GM19452 (cell line): ENCODE measurements around the gene TSKU.
"Not testable (repeated sequence)": the region's sequence is repeated elsewhere in the genome, so short reads cannot be mapped to it uniquely, and the experiment has no call there.

Experiments
- ATAC-seq: cut with Tn5 transposase; IDR thresholded peaks from one replicate; pipeline ENCODE4 v1.9.1; 2021; ENCODE audit not compliant: unreplicated experiment

Gene TSKU

DNA sequence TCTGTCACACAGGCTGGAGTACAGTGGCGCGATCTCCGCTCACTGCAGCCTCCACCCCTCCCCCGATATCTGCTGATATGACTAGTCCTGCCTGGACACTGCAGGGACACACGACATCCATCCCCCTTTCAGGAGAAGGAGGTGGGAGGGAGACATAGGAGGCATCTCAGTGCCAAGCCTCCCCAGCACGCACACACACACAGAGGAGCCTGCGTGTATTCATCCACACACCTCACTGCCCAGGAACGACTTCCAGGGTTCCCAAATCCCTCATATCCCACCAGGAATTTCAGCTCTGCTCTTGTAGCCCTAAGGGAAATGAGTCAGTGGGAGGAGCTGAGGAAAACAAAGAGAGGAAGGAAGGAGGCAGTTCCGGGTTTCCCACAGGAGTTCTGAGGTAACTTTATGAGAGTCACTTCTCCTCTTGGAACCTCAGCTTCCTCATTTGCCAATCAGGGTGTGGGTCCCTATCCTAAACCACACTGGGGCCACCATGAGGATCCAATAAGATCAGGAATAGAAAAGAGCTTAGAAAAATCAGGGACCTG is 40.4 kb downstream of the TSKU start:
- ATAC-seq: no peak

DNA sequence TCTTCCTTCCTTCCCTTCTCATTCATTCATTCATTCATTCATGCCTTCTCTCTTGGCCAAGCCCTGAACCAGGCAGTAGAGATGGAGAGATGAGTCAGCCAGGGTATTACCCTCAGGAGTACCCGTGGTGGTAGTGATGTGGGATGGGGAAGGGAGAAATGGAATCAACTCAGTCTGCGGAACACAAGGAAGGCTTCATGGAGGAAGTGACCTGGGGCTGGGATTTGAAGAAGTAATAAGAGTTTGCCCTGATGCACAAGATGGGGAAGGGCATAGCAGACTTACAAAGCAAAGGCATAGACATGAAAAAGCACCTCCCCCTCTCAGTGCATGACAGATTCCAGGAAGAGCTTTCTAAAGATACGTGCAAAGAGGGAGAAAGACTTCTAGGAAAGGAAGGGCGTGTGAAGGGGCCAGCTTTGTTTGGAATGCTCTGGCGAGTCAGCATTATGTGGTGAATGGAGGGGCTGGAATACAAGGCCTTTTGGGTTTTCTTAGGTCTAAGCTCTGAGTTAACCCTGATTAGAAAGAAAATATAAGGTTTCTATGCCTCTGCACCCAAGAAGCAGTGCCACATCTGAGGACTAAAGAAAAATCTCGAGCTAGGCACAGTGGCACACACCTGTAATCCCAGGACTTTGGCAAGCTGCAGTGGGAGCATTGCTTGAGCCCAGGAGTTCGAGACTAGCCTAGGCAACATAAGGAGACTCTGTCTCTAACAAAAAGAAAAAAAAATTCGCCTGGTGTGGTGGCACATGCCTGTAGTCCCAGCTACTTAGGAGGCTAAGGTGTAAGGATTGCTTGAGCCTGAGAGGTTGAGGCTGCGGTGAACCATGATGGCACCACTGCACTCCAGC is 41.2 kb downstream of the TSKU start:
- no peak for ATAC-seq

DNA sequence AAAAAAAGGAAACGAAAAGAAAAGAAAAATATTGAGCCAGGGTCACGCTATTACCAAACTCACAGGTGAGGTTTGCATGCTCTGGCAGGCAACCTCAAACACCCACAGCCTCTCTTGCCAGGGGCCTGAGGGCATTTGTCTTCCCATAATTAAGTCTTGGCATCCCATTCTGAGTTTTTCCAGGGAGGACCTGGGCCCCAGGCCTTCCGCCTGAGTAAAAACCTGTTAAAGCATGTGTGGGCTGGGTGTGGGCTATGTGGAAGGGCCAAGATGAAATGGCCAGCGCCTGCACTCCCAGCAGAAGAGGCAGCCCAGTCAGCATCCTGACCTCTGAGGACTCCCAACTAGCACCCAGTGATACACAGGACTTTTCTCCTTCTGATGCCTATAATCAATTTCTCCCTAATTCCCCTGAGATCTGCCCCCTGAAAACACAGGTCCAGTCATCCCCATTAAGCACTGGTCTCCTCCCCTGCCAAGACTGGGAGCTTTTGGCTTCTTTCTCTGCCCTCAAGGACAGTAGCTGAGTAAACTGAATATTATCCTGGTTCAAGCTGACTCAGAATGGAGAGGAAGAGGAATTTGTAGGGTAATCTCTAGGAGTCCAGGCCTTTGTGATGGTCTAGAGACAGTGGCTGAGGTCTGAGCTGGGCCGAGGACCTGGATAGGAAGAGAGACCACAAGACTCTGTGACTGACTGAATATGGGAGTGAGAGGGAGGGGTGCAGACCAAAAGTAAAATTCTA is 42.0 kb downstream of the TSKU start:
- ATAC-seq: no peak

DNA sequence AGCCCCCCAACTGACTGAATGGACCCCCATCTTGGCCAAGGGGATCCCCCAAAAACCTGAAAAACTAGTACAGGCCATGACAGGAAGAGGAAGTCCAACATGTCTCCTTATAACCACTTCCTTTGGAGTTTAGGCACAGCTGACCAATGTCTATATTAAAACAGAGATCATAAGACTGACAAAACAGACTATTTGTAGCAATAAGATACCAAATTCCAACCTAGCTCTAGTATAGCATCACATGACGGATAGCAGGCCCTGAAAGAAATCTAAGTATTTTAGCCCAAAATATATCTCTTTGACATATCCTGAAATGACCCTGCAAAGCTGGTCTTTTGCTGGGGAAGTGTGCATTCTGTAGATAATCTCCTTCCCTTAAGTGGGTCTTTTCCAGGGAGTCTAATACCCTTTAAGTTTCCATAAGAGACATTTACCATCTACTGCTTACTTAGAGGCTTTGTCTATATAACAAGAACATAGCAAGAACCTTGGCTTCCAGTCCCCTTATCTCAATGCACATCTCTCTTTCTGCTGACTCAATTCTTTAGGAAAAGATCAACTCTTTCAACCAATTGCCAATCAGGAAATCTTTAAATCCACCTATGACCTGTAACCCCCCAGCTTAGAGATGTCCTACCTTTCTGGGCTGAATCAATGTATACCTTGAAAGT is 42.7 kb downstream of the TSKU start:
- ATAC-seq: no peak

DNA sequence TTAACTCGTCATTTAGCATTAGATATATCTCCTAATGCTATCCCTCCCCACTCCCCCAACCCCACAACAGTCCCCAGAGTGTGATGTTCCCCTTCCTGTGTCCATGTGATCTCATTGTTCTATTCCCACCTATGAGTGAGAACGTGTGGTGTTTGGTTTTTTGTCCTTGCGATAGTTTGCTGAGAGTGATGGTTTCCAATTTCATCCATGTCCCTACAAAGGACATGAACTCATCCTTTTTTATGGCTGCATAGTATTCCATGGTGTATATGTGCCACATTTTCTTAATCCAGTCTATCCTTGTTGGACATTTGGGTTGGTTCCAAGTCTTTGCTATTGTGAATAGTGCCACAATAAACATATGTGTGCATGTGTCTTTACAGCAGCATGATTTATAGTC is 43.4 kb downstream of the TSKU start:
- ATAC-seq: not testable (repeated sequence)

DNA sequence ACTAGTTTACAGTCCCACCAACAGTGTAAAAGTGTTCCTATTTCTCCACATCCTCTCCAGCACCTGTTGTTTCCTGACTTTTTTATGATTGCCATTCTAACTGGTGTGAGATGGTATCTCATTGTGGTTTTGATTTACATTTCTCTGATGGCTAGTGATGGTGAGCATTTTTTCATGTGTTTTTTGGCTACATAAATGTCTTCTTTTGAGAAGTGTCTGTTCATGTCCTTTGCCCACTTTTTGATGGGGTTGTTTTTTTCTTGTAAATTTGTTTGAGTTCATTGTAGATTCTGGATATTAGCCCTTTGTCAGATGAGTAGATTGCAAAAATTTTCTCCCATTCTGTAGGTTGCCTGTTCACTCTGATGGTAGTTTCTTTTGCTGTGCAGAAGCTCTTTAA is 43.8 kb downstream of the TSKU start:
- ATAC-seq: not testable (repeated sequence)

DNA sequence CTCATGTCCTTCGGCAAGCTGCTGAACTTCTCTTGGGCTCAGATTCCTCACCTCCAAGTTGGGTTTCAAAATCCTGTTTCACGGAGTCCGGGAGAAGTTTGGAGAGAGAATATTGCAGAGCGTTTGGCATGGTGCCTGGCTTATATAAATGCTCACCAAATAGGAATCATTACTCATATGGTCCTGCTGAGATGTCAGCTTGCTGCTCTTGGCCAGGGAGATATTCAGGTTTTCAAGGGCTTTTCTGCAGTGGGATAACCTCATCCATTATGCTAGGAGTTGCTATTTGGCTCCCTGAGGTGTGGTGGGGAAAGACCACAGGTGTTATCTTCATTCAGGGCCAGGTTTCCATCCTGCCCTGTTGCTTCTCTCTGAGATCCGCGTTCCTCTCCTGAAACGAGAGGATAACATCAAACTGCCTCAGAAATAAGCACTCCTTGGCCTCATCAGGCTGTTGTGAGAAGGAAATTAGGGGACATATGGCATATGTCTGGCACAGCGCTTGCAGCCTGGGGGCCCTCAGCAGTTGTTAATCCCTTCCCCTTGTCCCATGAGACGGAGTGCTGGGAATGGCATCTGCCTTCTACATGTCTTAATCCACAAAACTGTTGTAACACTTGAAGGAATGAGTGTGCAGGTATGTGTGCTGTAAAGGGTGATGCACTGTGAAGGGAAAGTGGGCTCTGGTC is 47.6 kb downstream of the TSKU start:
- no peak for ATAC-seq

DNA sequence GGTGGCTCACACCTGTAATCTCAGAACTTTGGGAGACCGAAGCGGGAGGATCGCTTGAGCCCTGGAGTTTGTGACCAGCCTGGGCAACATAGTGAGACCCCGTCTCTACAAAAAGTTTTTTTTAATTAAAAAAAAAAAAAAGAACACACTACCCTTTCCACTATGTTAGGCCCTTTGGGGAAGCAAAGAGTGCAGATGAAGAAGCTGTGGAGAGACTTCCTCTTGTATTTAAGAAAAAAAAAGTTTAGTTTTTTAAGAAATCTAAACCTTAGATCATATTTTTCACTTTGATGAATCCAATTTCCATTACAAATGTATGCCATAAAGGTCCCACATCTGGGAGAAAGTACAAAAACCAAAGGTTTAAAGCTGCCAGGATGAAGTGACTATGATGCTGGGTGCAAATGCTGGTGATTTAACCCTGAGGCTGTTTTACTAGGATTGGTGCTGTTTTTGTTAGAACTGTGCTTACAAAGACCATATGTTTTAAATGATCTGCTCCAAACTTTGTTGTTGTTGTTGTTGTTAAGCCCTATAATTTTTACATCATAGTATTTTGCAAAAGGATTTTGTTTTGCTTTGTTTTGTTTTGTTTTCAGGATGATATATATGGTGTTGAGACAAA is 48.6 kb downstream of the TSKU start:
- no peak for ATAC-seq

DNA sequence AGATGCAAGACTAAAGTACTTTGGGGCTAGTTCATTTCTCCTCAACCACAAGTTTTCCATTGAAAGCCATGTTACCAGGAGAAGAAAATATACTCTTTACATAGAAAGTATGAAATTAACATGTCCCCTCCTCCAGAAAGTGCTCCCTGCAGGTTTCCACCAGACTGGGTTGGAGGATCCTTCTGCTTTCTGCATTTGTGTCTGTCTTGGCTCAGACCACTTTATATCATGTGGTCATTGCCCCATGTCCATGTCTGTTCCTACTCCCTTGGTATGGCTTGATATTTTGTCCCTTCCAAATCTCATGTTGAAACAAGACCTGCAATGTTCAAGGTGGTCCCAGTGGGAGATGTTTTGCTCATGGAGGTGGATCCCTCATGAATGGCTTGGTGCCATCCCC is 49.2 kb downstream of the TSKU start:
- ATAC-seq: no peak

DNA sequence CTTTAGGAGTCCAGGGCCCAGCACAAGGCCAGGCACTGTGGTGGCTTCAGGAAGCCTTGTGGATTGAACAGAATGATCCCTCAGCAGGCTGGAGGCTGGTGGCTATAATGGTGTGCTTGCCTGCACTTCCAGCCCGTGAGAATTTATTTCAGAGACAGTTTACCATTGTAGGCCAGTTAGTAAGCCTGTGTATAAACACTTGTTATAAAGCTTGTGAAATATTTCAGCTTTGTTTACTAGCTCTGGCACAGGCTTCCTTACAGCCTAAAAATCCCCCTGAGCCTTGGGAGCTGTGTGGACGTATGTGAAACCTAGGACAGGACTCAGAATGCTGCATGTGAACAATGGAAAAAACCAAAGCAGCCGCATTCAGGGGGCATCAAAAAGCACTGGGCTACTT is 51.0 kb downstream of the TSKU start:
- ATAC-seq: no peak

DNA sequence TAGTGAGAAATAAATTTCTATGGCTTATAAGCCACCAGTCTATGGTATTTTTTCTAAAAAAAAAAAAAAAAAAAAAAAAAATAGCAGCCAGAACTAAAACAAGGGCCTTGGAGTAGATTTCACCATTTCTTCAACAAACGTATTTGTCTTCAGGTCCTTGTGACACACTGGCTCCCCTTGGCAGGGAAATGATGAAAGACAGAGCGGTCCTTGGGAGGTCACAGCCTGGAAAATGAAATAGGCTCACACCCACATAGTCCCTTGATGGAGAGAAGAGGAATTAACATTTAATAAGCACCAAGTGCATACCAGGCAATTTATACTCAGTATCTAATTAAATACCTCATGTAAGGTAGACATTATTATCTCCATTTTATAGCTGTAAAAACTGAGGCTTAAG is 51.9 kb downstream of the TSKU start:
- no peak for ATAC-seq

DNA sequence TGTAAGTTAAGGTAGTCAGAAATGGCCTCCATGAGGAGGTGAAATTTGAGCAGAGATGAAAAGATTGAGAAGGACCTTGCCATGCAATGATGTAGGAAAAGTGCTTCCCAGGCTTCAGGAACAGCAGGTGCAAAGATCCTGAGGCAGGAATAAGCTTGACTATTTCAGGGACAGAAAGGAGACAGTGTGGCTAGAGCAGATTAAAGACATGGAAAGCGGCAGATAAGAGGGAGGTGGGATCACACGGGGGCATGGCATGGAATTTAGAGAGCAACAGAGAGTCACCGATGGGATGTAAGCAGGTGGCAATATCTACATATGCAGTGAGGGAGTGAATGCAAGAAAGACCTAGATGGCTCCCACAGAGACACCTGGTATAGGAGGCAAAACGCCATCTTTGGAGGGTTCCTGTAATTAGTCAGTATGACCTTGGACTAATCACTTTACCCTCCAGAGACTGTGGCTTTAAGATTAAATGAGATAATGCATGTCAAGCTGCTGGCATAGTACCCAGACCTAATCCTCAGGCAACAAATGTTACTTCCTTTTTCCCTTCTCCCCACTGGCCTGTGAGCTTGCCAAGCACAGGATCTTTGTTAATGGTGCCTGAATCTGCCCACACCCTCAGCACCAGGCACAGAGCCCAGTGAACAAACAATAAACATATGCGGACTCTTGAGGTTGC is 52.9 kb downstream of the TSKU start:
- ATAC-seq: no peak

DNA sequence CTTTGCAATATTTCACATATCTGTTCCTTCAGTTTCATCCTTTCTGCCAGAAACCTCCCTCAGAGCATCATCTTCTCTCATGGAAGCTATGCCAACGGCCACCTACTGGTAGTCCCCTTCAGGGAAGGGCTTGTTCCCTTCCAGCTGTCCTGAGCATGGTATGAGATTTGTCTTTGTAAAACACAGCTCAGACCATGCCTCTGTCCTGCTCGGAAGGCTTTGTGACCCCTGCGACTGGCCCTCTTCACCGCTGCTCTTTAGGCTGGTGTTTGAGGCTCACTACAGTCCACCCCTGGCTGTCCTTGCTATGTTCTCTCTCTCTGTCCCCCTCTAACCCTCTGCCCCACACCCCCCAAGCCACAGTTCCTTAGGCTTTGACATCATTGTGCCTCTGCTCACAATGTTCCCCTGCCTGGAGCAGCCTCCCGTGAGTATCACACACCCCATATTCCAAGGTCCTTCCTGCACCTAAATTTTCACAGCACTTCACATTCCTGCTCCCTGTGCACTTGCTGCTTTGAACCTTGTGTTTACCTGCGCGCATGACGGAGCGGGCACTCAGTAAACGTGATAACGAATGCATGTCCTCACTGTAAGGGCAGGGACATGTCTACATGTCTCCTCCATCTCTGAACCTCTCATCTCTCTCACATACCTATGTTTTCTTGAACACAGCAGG is 53.6 kb downstream of the TSKU start:
- no peak for ATAC-seq

DNA sequence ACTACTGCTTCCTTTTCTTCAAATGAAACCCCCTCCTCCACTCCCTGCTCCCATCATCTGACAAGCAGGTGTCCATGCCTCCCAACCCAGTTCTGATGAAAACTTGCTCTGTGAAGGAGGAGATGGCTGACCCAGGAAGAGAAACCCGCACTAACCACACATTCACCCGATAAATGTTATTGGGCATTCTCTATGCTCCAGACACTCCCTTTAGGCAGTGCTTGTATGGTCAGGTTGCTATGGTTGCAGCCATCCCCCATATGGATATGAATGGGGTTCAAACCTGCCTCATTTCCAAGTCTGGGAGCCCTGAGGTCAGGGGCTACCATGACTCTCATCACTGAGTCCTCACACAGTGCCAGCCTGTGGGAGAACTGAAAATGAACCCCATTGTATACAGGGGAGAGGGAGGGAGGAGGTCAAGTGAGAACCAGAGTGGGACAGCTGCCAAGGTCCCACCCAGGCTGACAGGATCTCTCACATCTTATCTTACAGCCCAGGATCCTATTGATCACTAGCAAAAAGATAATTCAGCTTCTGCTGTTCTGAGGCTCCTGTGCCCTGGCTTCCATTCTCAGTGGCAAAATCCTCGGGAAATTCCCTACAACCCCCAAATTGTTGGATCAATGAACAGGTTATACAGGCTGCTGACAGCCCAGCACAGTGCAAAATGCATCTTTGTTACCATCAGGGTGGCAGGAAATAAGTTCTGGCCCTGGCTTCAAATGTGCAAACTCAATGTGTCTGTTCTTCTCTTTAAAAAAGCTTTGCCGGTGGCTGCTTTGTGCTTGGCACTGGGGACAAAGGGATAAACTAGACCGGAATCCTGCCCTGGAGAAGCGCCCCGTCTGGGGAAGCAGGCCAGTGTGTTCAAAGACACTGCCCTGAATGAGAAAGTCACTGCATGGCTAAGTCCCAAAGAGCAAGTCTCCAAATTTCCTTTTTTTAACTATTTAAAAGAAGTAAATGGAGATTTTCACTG is 54.8 kb downstream of the TSKU start:
- no peak for ATAC-seq

DNA sequence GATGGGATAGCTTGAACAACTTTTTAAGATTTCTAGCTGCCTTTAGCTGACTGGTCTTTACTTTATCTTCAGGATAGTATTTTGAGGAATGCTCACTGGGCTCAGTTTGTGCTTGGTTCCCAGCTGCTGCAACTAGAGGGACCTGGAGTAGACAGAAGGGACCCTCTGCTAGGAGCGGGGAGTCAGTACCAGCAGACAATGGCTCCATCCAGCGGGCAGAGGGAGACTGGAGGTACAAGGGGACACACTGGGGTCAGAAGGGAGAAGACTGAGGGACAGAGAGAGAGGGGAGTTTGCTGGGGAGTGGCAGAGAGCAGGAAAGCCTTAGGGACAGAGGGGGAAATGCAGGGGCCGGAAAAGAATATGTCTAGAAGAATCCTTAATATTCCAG is 55.5 kb downstream of the TSKU start:
- no peak for ATAC-seq

DNA sequence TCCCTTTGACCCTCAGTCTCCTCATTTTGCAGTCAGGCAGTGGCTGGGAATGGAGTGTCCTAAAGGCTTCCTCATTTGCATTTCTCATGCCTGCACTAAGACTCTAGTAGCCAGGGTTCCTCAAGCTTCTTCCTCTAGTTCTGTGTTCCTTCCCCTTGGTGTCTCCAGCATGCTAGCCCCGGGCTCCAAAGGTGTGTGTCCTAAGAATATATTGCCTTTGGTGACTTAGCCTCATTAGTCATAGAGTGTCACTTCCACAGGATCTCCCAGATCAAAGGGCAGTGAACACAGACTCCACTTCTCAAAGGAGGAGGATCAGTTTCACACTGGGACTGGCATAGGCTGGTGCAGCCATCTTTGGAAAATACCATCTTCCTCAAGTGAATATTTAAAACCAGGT is 56.2 kb downstream of the TSKU start:
- ATAC-seq: no peak

DNA sequence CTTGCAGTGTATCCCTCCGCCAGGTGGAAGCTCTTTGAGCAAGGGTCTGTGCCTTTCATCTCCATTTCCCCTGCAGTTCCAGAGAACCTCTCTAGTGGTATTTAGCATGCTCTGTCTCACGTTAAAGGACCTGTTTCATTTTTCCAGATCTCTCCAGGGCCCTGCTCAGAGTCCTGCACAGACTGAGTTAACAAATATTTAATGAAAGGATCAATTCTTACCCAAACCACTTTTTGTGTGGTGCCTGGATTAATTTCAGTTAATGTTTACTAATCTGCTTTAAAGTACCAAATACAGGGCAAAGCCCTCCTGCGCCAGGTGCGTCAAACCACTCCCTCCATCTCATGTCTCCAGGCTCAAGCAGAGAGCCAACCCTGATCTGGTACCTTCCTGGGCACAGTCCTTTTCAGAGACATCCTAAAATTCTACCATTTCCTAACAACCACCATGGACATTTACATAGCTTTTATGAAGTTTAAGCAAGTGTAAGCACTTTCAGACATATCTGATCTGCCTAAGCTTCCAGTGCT is 58.8 kb downstream of the TSKU start:
- ATAC-seq: no peak

DNA sequence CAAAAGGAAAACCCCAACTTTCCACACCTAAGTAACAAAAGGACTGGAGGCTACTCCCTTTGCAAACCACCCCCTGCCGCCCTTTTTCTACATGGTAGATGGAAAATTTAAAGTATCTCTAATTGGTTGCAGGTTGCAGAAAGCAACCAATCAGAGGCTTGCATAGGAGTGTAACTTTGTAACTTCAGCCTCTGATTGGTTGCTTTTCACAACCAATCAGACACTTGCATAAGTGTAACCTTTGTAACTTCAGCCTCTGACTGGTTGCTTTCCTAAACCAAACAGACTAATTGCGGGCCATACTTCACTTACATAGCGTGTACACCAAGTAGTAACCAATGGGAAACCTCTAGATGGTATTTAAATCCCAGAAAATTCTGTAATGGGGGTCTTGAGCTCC is 60.8 kb downstream of the TSKU start:
- no peak for ATAC-seq
